HL-60/S4 (cell line): Measurements from ENCODE around the gene GIMAP1.

Experiments used
- in situ Hi-C: fragments of 300-500 bp; cut with MboI; formaldehyde crosslinking; loops from 2 replicates; pipeline ENCODE4 v1.14.3; 2022; ENCODE audit warnings: low sequenced_read_pairs

Gene GIMAP1

DNA sequence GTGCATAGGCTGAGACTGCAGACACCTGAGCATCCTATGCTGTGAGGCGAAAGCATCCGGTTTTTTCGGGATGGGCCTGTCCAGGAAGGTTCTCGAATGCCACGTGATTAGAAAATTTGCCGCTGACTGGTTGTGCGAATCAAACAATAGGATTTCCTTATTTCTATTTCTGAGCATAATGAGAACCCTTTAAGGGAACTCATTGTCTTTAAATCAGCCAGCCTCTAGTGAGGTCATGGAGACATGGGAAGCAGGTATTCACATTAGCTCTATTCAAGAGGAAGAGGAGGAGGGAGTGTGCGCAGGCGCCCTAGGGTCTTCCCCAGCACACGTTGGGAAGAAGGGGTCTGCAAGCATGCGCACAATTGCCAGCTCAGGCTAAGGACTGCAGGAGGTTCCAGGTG, 5.6 kb downstream of the GIMAP1 start:
- in situ Hi-C loops: no loop called here

DNA sequence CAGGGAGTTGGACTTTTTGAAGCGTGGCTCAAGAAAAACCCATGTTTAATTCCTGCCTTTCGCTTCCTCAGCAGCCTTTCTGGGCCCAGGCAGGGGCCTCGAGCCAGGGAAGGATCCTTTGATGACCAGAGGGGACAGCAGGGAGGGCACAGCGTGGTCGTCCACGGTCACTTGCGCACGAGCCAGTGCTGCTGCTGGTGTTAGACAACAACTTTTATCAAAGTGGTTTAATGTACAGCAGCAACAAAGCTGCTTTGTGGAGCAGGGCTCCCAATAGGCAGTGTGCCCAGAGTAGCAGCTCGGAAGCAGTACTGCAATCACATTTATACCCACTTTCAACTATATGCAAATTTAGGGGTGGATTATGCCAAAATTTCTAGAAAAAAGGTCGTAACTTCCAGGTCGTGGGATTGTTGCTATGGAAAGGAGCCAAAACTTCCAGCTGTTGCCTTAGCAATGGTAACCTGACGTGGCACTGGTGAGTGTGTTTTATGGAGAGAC, 6.1 kb downstream of the GIMAP1 start:
- in situ Hi-C loops: no loop called here

DNA sequence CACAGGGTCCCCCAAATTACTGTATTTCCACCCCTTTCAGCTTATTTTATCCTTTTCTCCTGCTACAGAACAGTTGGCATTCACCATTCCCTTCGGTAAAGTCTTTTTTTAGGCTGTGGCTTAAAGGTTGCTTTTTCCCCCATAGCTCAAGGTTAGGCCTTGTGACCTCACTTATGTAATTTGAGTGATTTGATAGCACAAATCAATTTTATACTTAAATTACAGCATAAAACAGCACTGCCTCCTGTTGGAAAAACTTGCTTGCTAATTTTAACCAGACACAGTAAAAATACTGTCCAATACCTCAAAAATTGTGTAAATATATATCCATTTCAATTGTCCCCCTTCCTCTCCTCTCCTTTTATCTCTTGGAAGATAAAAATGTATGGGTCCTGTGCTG, 7.1 kb downstream of the GIMAP1 start:
- in situ Hi-C loops: no loop called here

DNA sequence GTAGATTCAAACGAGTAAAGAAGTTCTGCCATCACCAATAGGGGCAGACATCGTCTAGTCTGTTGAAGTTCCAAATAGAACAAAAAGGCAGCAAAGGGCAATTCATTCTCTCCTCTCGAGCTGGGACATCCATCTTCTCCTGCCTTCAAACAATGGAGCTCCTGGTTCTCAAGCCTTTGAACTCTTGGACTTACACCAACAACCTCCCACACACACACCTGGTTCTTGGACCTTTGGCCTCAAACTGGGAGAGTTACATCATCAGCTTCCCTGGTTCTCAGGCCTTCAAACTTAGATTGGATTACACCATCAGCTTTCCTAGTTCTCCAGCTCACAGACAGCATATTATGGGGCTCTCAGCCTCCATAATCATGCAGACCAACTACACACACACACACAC, 11.0 kb downstream of the GIMAP1 start:
- in situ Hi-C loops: no loop called here

DNA sequence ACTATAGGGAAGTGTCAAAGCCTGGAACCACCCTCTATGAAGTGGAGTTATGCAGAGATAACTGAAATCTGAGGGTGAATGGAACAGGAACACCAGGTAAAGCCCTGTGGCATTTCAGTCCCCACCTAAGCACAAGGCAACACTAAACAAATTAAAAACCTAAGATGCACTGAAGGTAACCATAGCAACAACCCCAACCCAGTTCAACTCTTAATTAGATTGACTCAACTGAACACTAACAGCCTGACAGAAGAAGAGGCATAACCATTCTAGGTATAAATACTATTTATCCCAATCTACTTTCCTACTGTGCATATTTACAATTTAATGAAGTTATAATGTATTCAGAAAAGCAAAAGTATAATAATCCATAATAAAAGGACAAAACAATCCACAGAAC, 11.6 kb downstream of the GIMAP1 start:
- in situ Hi-C loops: no loop called here

DNA sequence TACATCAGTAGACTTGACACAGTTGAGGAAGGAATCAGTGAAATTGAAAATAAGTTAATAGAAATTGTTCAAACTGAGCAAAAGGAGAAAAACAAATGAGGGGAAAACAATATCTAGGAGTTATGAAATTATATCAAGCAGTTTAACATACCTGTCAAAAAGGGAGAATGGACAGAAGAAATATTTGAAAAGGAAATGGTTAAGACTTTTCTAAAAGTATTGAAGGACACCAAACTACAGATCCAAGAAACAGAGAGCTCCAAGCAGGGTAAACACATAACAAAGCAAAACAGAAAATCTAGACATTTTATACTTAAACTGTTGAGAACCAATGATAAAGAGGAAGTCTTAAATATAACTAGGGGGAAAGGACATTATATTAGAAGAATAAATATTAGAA, 12.2 kb downstream of the GIMAP1 start:
- in situ Hi-C loops: no loop called here

DNA sequence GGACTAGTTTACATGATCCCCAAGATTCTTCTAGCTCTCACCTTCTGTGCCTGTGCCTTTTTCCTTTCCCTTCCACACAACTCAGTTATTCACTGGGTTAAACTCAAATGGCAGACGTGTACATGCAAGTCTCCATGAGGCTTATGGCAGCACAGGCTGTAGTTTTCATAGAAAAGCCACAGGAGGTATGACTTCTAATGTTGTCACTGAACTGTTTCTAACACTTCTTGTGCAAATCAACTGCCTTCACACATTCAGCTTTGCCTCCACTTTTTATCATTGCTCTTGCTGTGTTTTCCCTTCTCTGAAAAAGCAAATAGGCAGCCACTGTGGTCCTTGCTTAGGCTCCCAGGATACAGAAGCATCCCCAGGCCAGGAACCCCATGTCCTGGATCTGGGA, 15.5 kb downstream of the GIMAP1 start:
- in situ Hi-C loops: no loop called here

DNA sequence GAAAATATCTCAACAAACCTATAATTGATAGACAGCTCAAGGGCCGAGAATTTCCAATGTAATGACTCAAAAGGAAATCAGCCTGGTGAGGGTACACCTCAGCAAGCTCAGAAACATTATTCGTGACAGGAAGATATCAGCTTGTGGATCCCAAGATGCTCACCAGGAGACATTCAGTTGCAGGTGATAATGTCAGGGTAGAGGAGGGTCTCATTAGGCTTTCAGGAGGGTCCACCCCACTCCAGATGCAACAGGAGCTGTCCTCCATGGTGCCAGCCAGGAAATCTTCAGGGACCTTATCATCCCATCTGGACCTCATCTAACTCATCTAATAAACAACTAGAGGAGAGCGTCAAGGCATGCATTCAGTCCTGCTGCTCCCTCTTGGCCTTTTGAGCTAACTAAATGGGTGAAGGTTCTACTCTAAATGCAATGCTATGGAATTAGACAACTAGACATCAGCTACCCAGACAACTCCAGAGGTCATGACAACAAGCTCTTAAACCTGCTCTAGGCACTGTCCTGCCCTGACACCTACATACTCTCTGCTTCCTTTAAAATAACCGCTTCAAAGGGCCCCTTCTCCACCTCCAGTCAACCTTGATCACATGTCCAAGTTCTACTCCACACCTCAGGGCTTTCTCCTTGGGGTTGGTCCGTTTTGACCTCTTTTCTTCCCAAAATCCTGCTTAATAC, 16.5 kb downstream of the GIMAP1 start:
- in situ Hi-C loops: no loop called here

DNA sequence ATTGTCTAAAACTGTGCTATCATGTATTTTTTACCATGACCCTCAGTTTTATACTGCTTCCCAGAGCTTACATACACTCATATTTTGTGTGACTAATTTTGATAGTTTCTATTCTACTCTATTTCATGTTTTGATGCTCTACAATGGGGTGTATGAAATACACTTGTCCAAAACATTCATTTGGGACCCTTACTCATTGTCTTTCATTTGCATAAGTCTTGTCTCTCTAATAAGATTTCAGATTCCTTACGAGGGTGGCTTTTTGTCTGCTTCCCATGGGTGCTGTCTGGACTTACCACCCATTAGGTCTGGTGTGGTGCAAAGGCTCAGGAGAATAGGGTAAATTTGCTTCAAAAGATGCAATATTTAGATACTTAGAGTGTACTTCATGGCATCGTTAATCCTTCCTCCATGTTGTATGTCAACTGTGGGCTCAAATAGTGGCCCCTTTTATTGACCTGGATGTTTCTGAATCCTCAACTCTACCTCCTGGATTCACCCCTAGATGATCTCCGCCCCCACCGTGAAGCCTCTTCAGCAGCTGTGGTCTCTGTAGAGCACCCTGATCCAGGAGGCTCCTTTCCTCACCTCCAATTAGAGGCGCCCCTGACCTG, 17.2 kb downstream of the GIMAP1 start:
- in situ Hi-C loops: no loop called here

DNA sequence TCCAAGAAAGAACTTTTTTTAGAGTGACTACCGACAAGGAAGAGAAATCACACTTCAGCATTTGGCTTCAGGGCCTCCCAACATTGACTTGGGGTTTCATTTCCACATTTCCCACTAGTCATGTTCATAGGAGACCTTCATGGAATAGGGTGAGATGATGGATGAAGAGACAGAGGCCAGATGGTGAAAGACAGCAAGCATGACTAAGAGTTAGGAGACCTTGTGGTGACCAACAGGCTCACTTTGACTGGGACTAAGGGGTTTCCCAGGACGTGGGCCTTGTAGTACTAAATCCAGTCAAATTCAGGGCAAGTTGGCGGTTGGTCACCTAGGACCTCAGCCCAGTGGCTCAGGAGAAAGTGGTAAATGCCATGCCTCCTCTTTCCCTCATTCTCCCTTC, 17.8 kb downstream of the GIMAP1 start:
- in situ Hi-C loops: no loop called here

DNA sequence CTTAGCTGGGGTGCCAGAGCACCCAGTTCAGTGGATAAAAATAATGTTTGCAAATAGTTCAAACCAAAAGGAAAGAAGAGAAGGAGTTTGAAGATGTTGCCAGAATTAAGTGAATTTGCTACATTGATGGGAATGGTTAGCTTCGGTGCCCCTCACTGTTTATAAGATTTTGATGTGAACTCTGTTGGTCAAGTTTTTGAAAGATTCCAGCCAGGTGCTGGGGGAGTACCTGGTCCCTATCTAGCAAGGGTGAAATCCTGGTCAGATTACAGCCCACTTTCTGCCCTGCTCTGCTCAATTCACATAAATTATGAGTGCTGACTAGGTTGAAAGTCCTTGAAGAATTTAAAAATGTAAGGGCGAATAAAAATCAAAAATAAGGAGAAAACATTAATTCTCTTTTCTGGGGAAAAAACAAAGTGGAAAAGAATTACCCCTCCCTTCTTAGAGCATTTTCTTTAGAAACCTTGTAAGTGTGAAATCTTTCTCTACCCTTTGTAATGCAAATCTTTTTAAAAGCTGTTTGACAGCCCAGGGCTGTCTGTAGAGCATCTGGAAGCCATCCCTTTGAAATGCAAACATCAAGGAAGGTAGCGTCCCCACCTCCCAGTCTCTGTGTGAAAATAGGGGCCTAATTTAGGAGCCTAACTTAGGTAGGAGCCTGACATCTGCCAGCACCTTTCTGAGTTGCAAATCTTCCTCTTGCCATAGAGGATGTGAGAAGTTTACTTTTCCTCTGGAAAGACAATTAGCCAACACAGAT, 19.4 kb downstream of the GIMAP1 start:
- in situ Hi-C loops: no loop called here

DNA sequence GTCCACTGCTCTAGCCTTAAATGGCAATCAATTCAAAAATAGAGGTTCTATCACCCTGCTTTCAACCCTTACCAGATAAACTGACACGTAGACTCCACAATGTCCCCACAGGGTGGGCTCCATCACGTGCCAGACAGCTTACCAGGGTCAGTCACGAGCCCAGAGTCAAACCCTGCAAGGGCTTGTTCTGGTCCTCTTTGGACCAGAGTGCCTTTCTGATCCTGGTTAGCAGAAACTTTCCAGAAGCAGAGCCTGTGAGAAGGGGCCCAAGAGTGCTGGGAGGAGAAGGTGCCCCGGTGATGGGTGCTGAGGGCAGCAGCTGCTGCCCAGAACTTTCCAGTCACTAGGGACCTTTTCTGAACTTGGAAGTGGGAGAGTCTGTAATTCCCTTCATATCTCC, 20.5 kb downstream of the GIMAP1 start:
- in situ Hi-C loops: no loop called here

DNA sequence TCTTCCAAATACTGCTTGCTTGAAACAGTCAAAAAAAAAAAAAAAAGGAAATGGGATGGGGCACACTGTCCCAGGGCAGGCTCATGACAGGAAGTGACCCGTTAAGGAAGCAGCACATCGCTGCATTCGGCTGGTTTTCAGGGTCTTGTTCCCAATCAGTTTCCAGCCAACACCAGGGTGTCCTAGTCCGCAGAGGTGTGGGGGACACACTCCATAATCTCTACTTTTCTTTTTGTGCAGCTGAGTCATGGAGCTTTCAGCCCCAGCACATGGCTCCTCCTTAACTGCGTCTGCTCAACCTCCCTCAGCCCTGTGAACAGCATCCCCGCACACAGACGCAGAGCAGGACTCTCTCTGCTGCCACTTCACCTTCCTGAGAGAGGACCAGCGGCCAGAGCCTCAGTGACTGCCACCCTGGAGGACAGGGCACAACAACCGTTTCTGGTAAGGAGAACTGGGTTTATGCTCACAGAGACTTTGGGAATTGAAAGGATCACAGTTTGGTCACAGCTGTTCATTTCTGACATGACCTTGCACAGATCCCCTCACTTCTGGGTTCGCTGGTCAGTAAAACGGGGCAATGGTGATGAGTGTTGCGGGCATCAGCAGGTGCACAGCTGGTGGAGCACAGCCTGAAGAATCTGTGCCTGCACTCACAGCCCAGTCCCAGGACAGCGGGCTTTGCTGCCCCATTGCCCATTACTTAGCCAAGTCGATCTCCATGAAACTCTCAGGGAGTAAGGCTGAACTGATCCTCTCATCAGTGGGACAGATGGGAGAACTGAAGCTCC, 21.0 kb downstream of the GIMAP1 start, which contains the start of gene GIMAP5:
Gene GIMAP5 (plus strand): TSS at position 154 of the 791 bp plus-strand sequence. CDS start 3,467 bp downstream, outside the sequence.
- in situ Hi-C loops: no loop called here

DNA sequence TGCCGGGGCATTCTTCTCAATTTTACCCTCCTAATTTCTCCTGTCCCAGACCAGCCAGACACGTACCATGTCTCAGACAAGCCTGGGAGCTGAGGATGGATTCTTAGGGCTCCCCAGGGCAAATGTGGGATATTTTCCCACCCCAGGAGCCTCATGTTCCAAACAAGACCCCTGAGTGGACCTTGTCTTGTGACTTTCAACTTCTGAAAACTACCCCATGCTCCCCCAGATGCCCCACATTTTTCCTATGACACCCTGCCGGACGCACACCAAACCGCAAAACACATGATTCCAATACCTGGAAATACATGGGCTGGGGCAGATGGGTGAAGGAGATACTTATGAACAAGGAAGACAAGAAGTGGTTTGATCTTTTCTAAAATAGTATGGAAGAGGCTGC, 21.7 kb downstream of the GIMAP1 start:
- in situ Hi-C loops: no loop called here

DNA sequence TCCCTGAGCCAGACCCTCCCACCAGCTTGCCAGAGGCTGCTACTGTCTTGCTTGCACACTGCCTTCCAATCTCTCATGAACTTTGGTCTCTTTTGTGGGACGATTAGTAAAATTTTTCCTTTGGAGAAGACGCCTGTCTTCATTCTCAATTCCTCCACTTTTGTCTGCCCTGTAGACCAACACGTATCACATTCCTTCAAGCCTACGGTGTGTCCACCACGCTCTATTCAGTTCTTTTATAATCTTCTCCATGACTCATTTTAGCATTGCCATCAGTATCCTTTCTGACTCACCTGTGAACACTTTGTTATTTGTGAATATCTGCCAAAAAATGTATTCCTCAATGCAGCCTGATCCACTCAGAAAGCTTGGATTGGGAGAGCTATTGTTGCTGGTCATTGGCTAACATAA, 22.2 kb downstream of the GIMAP1 start:
- in situ Hi-C loops: no loop called here

DNA sequence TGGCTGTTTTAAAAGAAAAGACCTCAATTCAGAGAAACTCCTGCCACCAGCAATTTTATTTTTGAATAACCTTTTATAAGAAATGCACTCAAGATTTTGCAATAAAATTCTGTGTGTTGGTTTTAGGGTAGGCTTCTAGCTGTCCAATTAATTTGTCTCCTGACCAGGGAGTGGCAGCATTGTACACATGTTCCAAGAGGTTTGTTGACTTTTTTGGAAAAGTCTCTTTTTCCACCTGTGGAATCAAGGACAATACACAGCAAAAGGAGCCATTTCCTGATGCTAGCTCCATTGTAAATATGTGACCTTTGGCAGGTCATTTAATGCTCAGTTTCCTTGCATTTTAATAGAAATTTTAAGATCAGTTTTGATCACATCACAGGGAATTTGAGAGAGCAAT, 22.6 kb downstream of the GIMAP1 start:
- in situ Hi-C loops: no loop called here

DNA sequence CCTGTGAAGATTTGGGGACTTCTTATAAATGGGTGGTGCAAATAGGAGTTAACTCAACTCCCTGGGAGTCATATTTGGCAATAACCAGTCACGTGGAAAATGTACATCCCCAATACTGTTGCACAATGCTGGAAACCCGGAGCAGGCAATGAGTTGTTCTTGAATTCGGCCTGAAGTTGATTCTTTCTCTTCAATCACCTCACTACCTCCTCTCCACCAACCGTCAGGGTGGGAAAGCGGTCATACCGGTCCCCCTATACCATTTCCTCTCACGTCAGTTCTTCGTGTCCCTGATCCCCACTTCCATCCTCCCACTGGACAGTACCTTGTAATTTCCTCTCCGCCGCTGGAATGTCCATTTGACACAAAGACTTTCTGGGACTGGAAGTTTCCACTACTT, 23.6 kb downstream of the GIMAP1 start:
- in situ Hi-C loops: no loop called here

DNA sequence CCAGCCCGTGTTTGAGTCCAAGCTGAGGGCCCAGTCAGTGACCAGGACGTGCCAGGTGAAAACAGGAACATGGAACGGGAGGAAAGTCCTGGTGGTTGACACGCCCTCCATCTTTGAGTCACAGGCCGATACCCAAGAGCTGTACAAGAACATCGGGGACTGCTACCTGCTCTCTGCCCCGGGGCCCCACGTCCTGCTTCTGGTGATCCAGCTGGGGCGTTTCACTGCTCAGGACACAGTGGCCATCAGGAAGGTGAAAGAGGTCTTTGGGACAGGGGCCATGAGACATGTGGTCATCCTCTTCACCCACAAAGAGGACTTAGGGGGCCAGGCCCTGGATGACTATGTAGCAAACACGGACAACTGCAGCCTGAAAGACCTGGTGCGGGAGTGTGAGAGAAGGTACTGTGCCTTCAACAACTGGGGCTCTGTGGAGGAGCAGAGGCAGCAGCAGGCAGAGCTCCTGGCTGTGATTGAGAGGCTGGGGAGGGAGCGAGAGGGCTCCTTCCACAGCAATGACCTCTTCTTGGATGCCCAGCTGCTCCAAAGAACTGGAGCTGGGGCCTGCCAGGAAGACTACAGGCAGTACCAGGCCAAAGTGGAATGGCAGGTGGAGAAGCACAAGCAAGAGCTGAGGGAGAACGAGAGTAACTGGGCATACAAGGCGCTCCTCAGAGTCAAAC, 26.0 kb downstream of the GIMAP1 start:
- in situ Hi-C loops: no loop called here

DNA sequence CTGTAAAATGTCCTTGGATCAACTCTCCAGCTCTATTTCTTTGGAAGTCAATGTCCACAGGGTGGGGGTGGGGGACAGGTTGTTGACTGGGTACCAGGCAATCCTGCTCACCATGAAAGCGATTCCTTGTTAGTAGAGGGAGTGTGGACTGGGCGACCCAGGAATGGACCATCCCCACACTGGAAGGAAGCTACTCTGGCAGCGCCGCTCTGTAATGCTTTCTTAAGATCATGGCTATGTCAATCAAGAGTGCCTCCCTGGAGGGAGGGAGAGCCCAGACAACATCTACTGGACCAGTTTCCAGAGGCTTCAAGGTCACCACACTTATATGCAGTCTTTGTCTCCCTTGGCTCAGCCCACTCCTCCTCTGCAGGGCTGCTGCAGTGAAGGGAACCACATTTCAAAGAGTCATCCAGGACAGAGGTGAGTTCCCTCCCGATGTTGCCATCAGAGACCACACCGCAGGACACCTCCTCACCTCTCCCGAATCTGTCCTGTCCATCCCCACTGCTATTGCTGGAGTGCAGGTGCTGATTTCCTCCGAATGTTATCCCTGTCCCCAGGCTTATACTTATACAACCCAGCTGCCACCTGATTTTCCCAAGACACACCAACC, 27.7 kb downstream of the GIMAP1 start:
- in situ Hi-C loops: no loop called here

DNA sequence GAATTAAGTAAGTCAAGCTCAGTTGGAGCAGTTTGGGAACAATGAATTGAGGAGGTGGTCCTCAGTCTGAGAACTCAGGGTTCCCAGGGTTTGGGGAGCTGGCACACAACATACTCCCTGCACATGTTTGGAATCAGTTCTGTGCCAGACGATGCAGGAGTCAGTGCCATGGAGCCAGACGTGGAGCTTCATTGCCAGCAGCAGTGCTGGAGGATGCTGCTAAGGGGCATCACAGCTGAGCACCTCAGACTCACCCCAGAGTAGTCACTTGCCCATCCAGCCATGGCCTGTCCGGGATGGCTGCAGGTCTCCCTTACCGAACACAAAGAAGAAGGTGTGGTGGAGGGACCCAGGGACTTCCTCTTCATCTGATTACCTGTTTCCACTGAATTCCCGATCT, 28.7 kb downstream of the GIMAP1 start:
- in situ Hi-C loops: no loop called here
